Stomach (tissue), 9 donors: Measurements from ENCODE around the gene VPS18. TPM values are rescaled to one million over a fixed set of nuclear protein-coding genes. Genes with fewer than 3 reads are reported as not detected.
A peak's percentile ranks its signal among the peaks of the same experiment; 100 is the strongest.

Experiments used
- DNase-seq, 2 donors: peaks; one replicate each; pipeline versions ENCODE4 v3.0.0 to v3.0.0-alpha.2; 2013 to 2019
- H3K27ac ChIP-seq, 5 donors: fragments of 200-600 bp in 4 of 5; sonication (generic) in 4 of 5; one replicate each; pipeline ENCODE4 v1.5.1; 2013 to 2019; ENCODE audit warnings: mild to moderate bottlenecking in 1 of 5, moderate library complexity in 1 of 5
- H3K27me3 ChIP-seq, 3 donors: fragments of 200-600 bp; sonication (generic); one replicate each; pipeline ENCODE4 v1.5.1; 2017 to 2019; ENCODE audit warnings: mixed run types in 1 of 3
- H3K36me3 ChIP-seq, 4 donors: fragments of 200-600 bp; sonication (generic); 1 replicate in 3 of 4; 2 replicates in 1 of 4; pipeline ENCODE4 v1.5.1; 2016 to 2019
- H3K4me1 ChIP-seq, 4 donors: fragments of 200-600 bp; sonication (generic); one replicate each; pipeline ENCODE4 v1.5.1; 2016 to 2019
- H3K4me3 ChIP-seq, 4 donors: fragments of 200-600 bp; sonication (generic) in 3 of 4; one replicate each; pipeline ENCODE4 v1.5.1; 2016 to 2019; ENCODE audit warnings: mild to moderate bottlenecking in 1 of 4
- H3K9me3 ChIP-seq, 4 donors: fragments of 200-600 bp; sonication (generic); one replicate each; pipeline ENCODE4 v1.5.1; 2016 to 2019
- CTCF ChIP-seq, 7 experiments: fragments of 450-650 bp in 4 of 7; fragments of 200-600 bp in 3 of 7; sonication (generic) in 3 of 7; IDR thresholded peaks; one replicate each; pipeline ENCODE4 v1.5.1; 2016 to 2019; ENCODE audit warnings: antibody characterized with exemption in 7 of 7, control low read depth in 2 of 7, mild to moderate bottlenecking in 1 of 7
- EP300 ChIP-seq: sonication (generic); formaldehyde crosslinking; IDR thresholded peaks from one replicate; pipeline ENCODE4 v1.6.1; 2017; ENCODE audit warnings: antibody characterized with exemption
- POLR2A ChIP-seq, 4 donors: fragments of 450-650 bp; IDR thresholded peaks; one replicate each; pipeline ENCODE4 v1.6.1; 2016; ENCODE audit warnings: antibody characterized with exemption in 4 of 4, control low read depth in 2 of 4, mild to moderate bottlenecking in 1 of 4, moderate library complexity in 1 of 4
- POLR2AphosphoS5 ChIP-seq, 3 donors: sonication (generic); formaldehyde crosslinking; IDR thresholded peaks; one replicate each; pipeline ENCODE4 v1.6.1; 2016; ENCODE audit warnings: antibody characterized with exemption in 3 of 3
- WGBS, 5 donors: extraction: QIAGEN DNeasy Blood & Tissue Kit in 3 of 5; methylation state at CpG; one replicate each; pipeline versions ENCODE4 v1.1.5 to v1.1.7; 2013 to 2018; 5-methylcytosine and 5-hydroxymethylcytosine counted together
- intact Hi-C: fragments of 100-400 bp; cut with DNase I; formaldehyde crosslinking; loops from one replicate; pipeline ENCODE4 v1.15.1; 2023; ENCODE audit warnings: low total_unique reads
- polyA plus RNA-seq, 3 donors: library from polyadenylated mRNA; stranded (reverse); fragments of 200-250 nt; gene quantifications; one replicate each; pipeline ENCODE4 v1.2.3, GENCODE V29; 2013
- total RNA-seq, 5 donors: library from RNA; depleted of rRNA; stranded (reverse); fragments of >200 nt; gene quantifications; one replicate each; pipeline versions ENCODE4 v1.1.0 to v1.2.3, GENCODE V29; 2014 to 2016
- donor health status: healthy with polysubstance abuse.
- donor health status: Bipolar disorder and iron deficiency.
- donor health status: healthy.

VPS18 gene
- total and polyA plus RNA-seq, 8 donors, result 1.8 to 24.2 (median 13.1) TPM

- 70 to 79% (median 74%) methylated on average over 5 of the region's 5 CpGs for WGBS, 5 donors
- intact Hi-C loops, result loop anchor here (5.0 kb wide), 1 partner anchor 281 kb away; no protein-coding TSS in a partner anchor
- no peak for TF ChIP-seq POLR2AphosphoS5 (IDR thresholded peaks at IDR 0.05)
- TF ChIP-seq POLR2A (IDR thresholded peaks at IDR 0.05), result no peak
- TF ChIP-seq EP300, result no peak
- TF ChIP-seq CTCF (IDR thresholded peaks at IDR 0.05), result no peak
- H3K27ac ChIP-seq, result no peak overlapping the region
- H3K9me3 ChIP-seq, result no peaks in the 10 kb centered on the region
- DNase-seq, result no peak
- H3K4me3 ChIP-seq, result no peak overlapping the region
- peaks cover 51 to 87% (median 81%) of the 10 kb centered on the region in 4 donors for H3K36me3 ChIP-seq
- peaks cover 6 to 79% (median 46%) of the 10 kb centered on the region in 4 donors for H3K4me1 ChIP-seq
- H3K27me3 ChIP-seq, result no peaks in the 10 kb centered on the region
Measured at GRCh38 chr15:40901053-40901443, 6.8 kb downstream of the VPS18 start.

GRCh38 chr15:40902605-40903561 lies 8.6 kb downstream of the VPS18 start:
- DNase-seq, result peak in 1 of 2 donors; percentile 37
- 74 to 82% (median 79%) methylated on average over 25 to 33 of the region's 33 CpGs for WGBS, 5 donors

GRCh38 chr15:40904552-40905201 lies 10.4 kb downstream of the VPS18 start:
- peak overlapping the region; percentile 88 to 97 (median 91) for H3K27ac ChIP-seq
- peaks cover 25 to 91% (median 69%) of the 10 kb centered on the region in 4 donors for H3K4me1 ChIP-seq
- intact Hi-C loops, result loop anchor here (5.0 kb wide), 2 partner anchors 118 to 278 kb away; no protein-coding TSS in a partner anchor
- no peak overlapping the region for H3K4me3 ChIP-seq
- WGBS, 5 donors, result 61 to 80% (median 69%) methylated on average over 7 of the region's 7 CpGs
- TF ChIP-seq CTCF (IDR thresholded peaks at IDR 0.05) (no peak), POLR2A (IDR thresholded peaks at IDR 0.05) (no peak), POLR2AphosphoS5 (IDR thresholded peaks at IDR 0.05) (no peak), EP300 (no peak)
- H3K36me3 ChIP-seq, result peaks cover 38 to 51% (median 44%) of the 10 kb centered on the region in 4 donors
- H3K27me3 ChIP-seq, result no peaks in the 10 kb centered on the region
- no peaks in the 10 kb centered on the region for H3K9me3 ChIP-seq
- DNase-seq, result peak in 1 of 2 donors; percentile 15

More at GRCh38 chr15:40902605-40903561, 8.6 kb downstream of the VPS18 start:
- peaks cover 24 to 83% (median 63%) of the 10 kb centered on the region in 4 donors for H3K4me1 ChIP-seq
- intact Hi-C loops, result loop anchor here (5.0 kb wide), 1 partner anchor 279 kb away; no protein-coding TSS in a partner anchor
- TF ChIP-seq EP300 (no peak), POLR2A (IDR thresholded peaks at IDR 0.05) (no peak), POLR2AphosphoS5 (IDR thresholded peaks at IDR 0.05) (no peak), CTCF (IDR thresholded peaks at IDR 0.05) (no peak)
- H3K4me3 ChIP-seq, result no peak overlapping the region
- H3K27me3 ChIP-seq, result no peaks in the 10 kb centered on the region
- peaks cover 50 to 69% (median 62%) of the 10 kb centered on the region in 4 donors for H3K36me3 ChIP-seq
- peak overlapping the region in 3 of 5 donors; percentile 48 to 91 (median 88) for H3K27ac ChIP-seq
- no peaks in the 10 kb centered on the region for H3K9me3 ChIP-seq
